DMS153 treated with DMSO at 0.1 percent for 48 hours (cell line): ENCODE results near the gene KLF7.
A peak's percentile ranks its signal among the peaks of the same experiment; 100 is the strongest.

Experiments
- DNase-seq: peaks from one replicate; lab custom pipeline; 2025; ENCODE audit not compliant: unreplicated experiment; lab: John Stamatoyannopoulos, UW

KLF7 gene

GRCh38 chr2:207165121-207166038, at the start of gene KLF7:
KLF7 (minus strand) TSS chr2:207165948; CDS start chr2:207165568, 380 bp downstream.
- DNase-seq: peak; percentile 40

GRCh38 chr2:207215308-207215707, 49.6 kb upstream of the KLF7 start:
- no peak for DNase-seq

GRCh38 chr2:207214446-207214845, 48.7 kb upstream of the KLF7 start:
- no peak for DNase-seq

GRCh38 chr2:207206011-207206410, 40.3 kb upstream of the KLF7 start:
- DNase-seq: no peak

GRCh38 chr2:207205173-207205957, 39.6 kb upstream of the KLF7 start:
- DNase-seq: no peak

- no peak for DNase-seq
These were observed 37.3 kb upstream of the KLF7 start for GRCh38 chr2:207203056-207203455.

GRCh38 chr2:207202645-207203044, 36.9 kb upstream of the KLF7 start:
- DNase-seq: no peak

GRCh38 chr2:207201416-207201815, 35.7 kb upstream of the KLF7 start:
- DNase-seq: no peak

GRCh38 chr2:207200136-207200535, 34.4 kb upstream of the KLF7 start:
- DNase-seq: no peak

GRCh38 chr2:207194028-207194427, 28.3 kb upstream of the KLF7 start:
- DNase-seq: no peak

- DNase-seq: no peak
These were observed 23.1 kb upstream of the KLF7 start for GRCh38 chr2:207188626-207189419.

GRCh38 chr2:207185372-207185771, 19.6 kb upstream of the KLF7 start:
- DNase-seq: no peak

- DNase-seq: no peak
These were observed 19.0 kb upstream of the KLF7 start for GRCh38 chr2:207184768-207185167.

- DNase-seq: no peak
These were observed 18.6 kb upstream of the KLF7 start for GRCh38 chr2:207184348-207184747.

GRCh38 chr2:207183506-207183905, 17.8 kb upstream of the KLF7 start:
- no peak for DNase-seq

- DNase-seq: no peak
These were observed 17.2 kb upstream of the KLF7 start for GRCh38 chr2:207182911-207183310.

GRCh38 chr2:207181526-207182274, 16.0 kb upstream of the KLF7 start:
- no peak for DNase-seq

GRCh38 chr2:207180741-207181140, 15.0 kb upstream of the KLF7 start:
- DNase-seq: no peak

GRCh38 chr2:207176247-207176646, 10.5 kb upstream of the KLF7 start:
- no peak for DNase-seq

GRCh38 chr2:207173641-207174040, 7.9 kb upstream of the KLF7 start:
- no peak for DNase-seq
